Rectal smooth muscle tissue (tissue), 1 donor: ENCODE data around the gene GRM1.

Experiments
- H3K27ac ChIP-seq: one replicate; pipeline ENCODE4 v1.7.0; 2013; ENCODE audit warnings: low read depth, low read length, inconsistent platforms
- H3K27me3 ChIP-seq: one replicate; pipeline ENCODE4 v1.7.0; 2013; ENCODE audit warnings: low read length; ENCODE audit not compliant: control insufficient read depth, insufficient read depth
- H3K36me3 ChIP-seq: one replicate; pipeline ENCODE4 v1.7.0; 2013; ENCODE audit warnings: low read length; ENCODE audit not compliant: control insufficient read depth, insufficient read depth
- H3K4me1 ChIP-seq: one replicate; pipeline ENCODE4 v1.7.0; 2013; ENCODE audit warnings: low read length; ENCODE audit not compliant: control insufficient read depth, insufficient read depth
- H3K4me3 ChIP-seq: one replicate; pipeline ENCODE4 v1.7.0; 2013; ENCODE audit warnings: low read length
- H3K9ac ChIP-seq: one replicate; pipeline ENCODE4 v1.7.0; 2013; ENCODE audit warnings: low read length

GRM1 gene

DNA sequence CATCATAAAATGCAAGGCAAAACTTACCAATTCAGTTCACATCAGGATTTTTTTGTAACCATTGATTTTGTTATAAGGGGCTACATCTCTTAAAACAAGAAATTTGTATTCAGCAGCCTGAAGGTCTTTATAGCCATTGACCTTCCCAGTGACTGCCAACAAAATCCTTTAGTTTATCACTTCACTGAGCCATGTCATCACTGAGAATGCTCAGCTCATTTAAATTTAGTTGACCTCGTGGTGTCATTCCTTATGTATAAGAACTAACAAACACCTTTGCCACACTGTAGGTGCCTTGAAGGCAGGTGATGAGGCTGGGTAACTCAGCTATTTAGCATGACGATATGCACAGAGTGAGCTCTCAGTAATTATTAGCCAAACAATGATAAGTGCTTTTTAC lies 77.7 kb downstream of the GRM1 start:
- Histone ChIP-seq H3K27me3 (no peaks in the 10 kb centered on the region), H3K4me3 (no peak overlapping the region), H3K36me3 (no peaks in the 10 kb centered on the region), H3K4me1 (no peaks in the 10 kb centered on the region), H3K27ac (no peak overlapping the region), H3K9ac (no peak overlapping the region)

DNA sequence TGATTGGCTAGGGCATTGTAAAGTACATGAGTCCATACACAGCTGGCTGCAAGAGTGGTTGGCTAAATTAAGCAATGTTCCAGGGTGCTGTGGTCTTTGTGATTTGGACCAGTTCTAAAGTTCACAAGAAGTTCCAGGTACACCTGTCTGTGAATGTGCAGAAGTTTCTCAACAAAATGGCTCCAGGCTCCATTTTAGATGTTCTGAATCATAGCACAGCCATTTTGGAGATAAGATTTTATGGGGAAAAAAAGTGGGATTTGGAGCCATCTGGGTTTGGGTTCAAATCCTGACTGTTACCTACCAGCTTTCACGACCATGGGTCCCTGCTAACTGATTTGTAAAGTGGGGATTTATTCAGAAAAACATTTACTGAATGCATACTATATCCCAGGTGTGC lies 82.1 kb downstream of the GRM1 start:
- Histone ChIP-seq H3K4me3 (no peak overlapping the region), H3K9ac (no peak overlapping the region), H3K27ac (no peak overlapping the region), H3K4me1 (no peaks in the 10 kb centered on the region), H3K36me3 (no peaks in the 10 kb centered on the region), H3K27me3 (no peaks in the 10 kb centered on the region)

DNA sequence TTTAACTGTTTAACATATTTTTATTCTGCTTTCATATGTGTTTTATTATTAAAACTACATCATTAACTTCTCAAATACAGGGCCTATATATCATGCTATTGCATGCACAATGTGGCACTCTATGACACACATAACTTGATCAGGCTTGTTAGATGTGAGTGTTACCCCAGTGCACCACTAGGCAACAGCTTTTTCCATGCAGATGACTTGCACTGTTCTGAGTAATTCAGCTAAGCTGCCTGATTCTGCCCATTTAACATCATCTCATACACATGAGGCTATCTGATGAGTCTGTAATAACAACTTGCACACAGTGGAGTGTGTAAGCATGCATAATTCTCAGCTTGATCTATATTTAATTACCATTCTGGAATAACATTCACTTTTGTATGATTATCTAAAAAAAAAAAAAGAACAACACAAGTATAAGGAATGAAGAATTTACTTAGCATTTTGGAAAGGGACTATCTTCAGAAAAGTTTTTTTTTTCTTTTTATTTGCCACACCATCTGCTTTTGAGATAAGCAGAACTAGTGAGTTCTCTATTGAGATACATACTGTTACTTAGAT lies 83.1 kb downstream of the GRM1 start:
- H3K36me3 ChIP-seq: no peaks in the 10 kb centered on the region
- H3K27ac ChIP-seq: no peak overlapping the region
- H3K4me1 ChIP-seq: no peaks in the 10 kb centered on the region
- no peaks in the 10 kb centered on the region for H3K27me3 ChIP-seq
- H3K4me3 ChIP-seq: no peak overlapping the region
- H3K9ac ChIP-seq: no peak overlapping the region

DNA sequence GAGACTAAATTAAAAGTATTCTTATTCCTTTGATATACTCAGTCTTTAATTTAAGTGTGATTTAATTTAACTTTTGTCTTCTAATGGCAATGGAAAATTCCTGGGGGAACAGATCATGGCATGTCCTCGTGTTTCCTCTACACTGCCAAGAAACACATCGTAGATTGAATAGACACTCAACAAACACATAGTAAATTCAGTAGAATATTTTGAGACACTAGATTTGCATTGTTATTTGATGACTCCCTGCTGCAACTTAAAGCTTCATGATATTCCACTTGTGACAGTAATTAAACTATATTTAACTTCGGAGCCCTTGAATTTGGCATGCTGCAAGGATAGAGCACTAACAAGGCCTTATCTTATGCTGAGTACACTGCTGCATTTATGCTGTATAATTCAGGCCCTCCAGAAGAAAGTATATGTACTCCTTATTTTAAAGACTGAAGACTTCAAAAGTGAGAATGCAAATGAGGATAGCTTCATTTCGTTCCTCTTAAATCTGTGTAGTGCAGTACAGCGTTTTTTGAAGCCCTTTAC lies 84.3 kb downstream of the GRM1 start:
- no peaks in the 10 kb centered on the region for H3K27me3 ChIP-seq
- no peaks in the 10 kb centered on the region for H3K4me1 ChIP-seq
- no peak overlapping the region for H3K27ac ChIP-seq
- H3K4me3 ChIP-seq: no peak overlapping the region
- H3K9ac ChIP-seq: no peak overlapping the region
- H3K36me3 ChIP-seq: no peaks in the 10 kb centered on the region

DNA sequence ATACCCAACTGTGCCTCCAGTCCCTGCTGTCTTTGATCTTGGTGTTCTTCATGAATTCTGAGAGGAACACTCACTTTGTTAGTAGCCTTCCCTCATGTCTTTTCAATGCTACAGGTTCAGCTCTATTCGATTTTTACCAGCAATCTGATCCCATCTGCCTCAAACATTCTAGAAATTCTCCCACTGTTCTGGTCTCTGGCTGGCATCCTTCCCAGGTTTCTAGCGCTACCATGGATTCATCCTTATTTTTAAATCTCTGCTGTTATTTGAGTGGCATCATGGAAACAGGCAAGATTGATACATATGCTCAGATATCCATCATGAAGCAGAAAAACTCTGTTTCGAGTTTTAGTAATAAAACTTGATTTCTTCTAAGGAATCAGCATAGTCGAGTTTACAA lies 94.8 kb downstream of the GRM1 start:
- H3K4me1 ChIP-seq: no peaks in the 10 kb centered on the region
- H3K27ac ChIP-seq: no peak overlapping the region
- H3K4me3 ChIP-seq: no peak overlapping the region
- H3K36me3 ChIP-seq: no peaks in the 10 kb centered on the region
- H3K9ac ChIP-seq: no peak overlapping the region
- H3K27me3 ChIP-seq: no peaks in the 10 kb centered on the region

DNA sequence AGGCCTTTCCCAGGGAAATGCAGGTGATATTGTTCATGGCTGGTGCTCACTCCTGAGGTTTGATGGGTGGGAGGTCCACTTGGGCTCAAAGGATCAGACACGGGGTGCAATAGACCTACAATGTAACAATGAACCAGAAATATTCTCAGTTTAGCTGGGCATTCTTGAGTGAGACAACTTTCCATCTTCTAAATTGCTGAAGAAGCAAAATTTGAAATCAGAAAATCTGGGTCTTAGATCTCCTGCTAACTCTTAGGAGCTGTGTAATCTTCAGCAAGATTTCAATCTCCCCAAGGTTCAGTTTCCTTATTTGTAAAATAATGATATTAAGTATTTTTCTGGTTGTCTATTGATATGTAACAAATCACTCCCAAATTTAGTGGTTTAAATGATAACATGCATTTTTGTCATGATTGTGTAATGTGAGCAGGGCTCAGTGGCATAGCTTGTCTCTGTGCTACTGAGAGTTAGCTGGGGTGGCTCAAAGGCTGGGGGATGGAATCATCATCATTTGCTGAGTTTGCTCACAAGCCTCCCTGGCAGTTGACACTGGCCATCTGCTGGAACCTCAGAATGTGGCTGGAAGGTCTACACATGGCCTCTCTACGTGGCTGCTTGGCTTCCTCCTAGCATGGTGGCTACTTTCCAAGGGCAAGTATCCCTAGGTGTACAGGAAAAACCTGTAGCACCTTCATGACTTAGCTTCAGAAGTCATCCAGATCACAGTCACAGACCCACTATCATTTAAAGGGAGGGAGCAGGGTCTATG lies 98.8 kb downstream of the GRM1 start:
- Histone ChIP-seq H3K4me1 (no peaks in the 10 kb centered on the region), H3K9ac (no peak overlapping the region)

DNA sequence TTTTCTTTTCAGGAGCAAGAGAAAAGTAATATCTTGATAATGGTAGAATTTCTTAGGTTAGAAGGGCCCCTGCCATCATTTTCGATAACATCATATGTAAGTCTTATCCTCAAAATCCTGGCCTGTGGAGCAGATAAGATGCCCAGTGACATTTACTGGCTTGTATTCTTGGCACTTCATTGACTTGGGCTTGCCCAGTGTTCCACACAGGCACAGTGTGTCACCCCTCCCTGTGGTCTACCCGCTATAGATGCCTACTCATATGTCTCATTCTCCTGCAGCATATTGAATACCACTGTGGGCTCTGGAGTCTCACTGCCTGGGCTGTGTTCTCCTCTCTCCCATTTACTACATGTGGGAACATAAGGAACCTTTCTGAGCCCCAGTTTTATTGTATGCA lies 105.0 kb downstream of the GRM1 start:
- no peaks in the 10 kb centered on the region for H3K36me3 ChIP-seq
- H3K4me1 ChIP-seq: no peaks in the 10 kb centered on the region
- no peaks in the 10 kb centered on the region for H3K27me3 ChIP-seq
- no peak overlapping the region for H3K27ac ChIP-seq
- H3K4me3 ChIP-seq: no peak overlapping the region
- no peak overlapping the region for H3K9ac ChIP-seq

More for the DNA sequence above, 98.8 kb downstream of the GRM1 start:
- Histone ChIP-seq H3K4me3 (no peak overlapping the region), H3K27me3 (no peaks in the 10 kb centered on the region), H3K36me3 (no peaks in the 10 kb centered on the region), H3K27ac (no peak overlapping the region)

DNA sequence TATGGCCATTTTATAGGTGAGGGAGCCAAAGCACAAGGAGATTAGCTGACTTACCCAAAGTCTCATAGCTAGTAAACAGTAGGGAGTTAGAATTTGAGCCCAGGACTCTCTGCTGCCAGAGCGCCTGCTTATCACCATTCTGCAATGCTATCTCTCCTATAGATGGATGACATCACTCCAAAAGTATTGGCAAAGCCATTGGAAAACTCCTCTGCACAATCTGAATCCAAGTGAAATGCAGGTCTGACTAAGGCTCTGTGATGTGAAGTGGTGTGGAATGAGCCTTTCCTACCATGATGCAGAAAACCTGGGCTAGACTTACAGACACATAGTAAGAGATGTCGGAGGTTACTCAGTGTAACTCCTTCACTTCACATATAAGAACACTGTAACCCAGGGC lies 106.3 kb downstream of the GRM1 start:
- no peak overlapping the region for H3K27ac ChIP-seq
- H3K4me3 ChIP-seq: no peak overlapping the region
- no peaks in the 10 kb centered on the region for H3K36me3 ChIP-seq
- H3K9ac ChIP-seq: no peak overlapping the region
- no peaks in the 10 kb centered on the region for H3K4me1 ChIP-seq
- H3K27me3 ChIP-seq: no peaks in the 10 kb centered on the region

DNA sequence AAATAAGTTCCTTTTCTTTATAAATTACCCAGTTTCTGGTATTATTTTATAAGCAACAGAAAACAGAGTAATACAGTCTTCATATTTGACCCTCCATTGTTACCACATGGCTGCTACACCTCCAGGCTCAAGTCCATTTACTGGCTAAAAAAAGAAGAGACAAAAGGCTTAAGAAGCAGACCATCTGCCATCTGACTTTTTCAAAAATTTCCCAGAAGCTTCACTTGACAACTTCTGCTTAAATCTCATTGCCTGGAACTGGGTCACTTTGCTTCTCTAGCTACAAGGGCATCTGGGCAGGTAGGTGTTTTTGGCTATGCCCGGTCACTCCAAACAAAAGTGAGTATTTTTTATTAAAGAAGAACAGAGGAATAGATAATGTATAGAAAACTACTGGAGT lies 118.0 kb downstream of the GRM1 start:
- Histone ChIP-seq H3K9ac (no peak overlapping the region), H3K36me3 (no peaks in the 10 kb centered on the region), H3K27ac (no peak overlapping the region), H3K4me3 (no peak overlapping the region), H3K27me3 (no peaks in the 10 kb centered on the region), H3K4me1 (no peaks in the 10 kb centered on the region)

DNA sequence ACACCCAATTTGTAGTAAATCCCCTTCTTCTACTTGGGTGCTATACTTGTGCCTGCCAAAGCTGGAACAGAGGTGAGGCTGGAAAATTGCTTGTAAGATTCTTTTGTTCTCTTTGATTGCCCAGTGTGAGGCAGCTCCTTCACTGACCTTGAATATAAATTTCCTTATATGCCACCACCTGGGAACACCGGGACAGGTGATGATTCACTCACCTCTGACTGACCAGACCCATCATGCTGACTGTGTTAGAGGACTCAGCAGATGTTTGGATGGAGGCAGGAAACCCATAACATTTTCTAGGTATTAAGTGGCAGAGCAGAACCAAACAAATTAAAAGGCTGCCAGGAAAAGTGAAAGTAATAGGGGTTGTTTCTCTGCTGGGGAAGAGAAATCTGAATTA lies 120.9 kb downstream of the GRM1 start:
- Histone ChIP-seq H3K36me3 (no peaks in the 10 kb centered on the region), H3K27ac (no peak overlapping the region), H3K4me3 (no peak overlapping the region), H3K9ac (no peak overlapping the region), H3K27me3 (no peaks in the 10 kb centered on the region), H3K4me1 (no peaks in the 10 kb centered on the region)

DNA sequence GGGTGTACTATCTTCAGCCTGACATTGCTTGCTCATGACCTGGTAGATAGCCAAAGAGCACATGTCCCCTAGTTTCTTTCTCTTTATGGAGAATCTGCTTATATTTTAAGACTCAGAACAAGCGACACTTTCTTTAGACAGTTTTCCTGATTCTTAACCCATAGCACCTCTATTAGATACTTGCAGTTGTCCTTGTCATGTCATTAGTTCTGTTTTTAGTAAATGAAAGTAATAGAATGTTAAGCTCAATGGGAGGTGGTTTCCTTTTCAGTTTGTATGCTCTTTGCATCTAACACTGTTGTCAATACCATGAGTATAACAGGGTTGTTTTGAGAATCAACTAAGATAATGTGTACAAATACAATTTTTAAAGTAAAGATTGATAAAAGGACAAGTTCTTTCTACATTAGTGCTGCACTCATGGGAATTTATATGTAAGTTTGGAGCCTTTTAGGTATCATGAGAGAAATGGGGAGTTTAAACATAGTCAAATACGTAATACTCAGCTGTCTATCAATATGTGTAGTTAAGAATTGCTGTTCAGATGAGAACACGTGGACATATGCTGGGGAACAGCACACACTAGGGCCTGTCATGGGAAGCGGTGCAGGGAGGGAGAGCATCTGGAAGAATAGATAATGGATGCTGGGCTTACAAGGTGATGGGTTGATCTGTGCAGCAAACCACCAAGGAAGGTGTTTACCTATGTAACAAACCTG lies 124.3 kb downstream of the GRM1 start:
- H3K27ac ChIP-seq: no peak overlapping the region
- no peaks in the 10 kb centered on the region for H3K4me1 ChIP-seq
- H3K9ac ChIP-seq: no peak overlapping the region
- no peaks in the 10 kb centered on the region for H3K27me3 ChIP-seq
- no peaks in the 10 kb centered on the region for H3K36me3 ChIP-seq
- no peak overlapping the region for H3K4me3 ChIP-seq

DNA sequence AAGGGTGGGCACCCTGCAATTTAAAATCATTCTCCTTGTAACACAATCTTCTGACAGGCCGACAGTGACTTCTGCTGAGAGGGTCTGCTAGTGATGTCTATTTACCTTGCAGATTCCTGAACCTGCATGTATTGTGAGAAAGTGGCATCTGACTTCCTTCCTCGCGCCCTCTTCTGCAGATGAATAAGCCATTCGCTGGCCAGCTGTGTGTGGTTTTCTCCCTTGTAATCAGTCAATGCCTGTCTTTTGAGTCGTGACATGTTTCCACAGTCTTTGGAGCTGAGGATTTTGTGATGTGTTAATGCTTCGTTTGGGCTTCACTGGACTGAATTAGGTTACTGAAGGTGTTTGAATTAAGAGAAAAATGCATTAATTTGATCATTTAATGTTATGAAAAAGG lies 125.3 kb downstream of the GRM1 start:
- no peaks in the 10 kb centered on the region for H3K4me1 ChIP-seq
- no peak overlapping the region for H3K4me3 ChIP-seq
- no peak overlapping the region for H3K27ac ChIP-seq
- H3K9ac ChIP-seq: no peak overlapping the region
- H3K36me3 ChIP-seq: no peaks in the 10 kb centered on the region
- H3K27me3 ChIP-seq: no peaks in the 10 kb centered on the region
